Smooth muscle cell (in vitro differentiated cells): ENCODE measurements around the gene EYA4. TPM values are rescaled to one million over a fixed set of nuclear protein-coding genes. Genes with fewer than 3 reads are reported as not detected.

Experiments used
- DNase-seq: peaks from one replicate; lab custom pipeline; 2025; ENCODE audit not compliant: unreplicated experiment; lab: John Stamatoyannopoulos, UW
- H2AFZ ChIP-seq: fragments of 200-600 bp; sonication (generic); 2 replicates; pipeline ENCODE4 v1.6.0; 2016; ENCODE audit warnings: antibody characterized with exemption, low read depth, mild to moderate bottlenecking
- H3F3A ChIP-seq: fragments of 200-600 bp; sonication (generic); 2 replicates; pipeline ENCODE4 v1.6.0; 2017; ENCODE audit warnings: antibody characterized with exemption, low read depth
- H3K27ac ChIP-seq: fragments of 200-600 bp; sonication (generic); 2 replicates; pipeline ENCODE4 v1.5.1; 2016; ENCODE audit warnings: low read depth, mild to moderate bottlenecking
- H3K27me3 ChIP-seq: fragments of 200-600 bp; sonication (generic); 2 replicates; pipeline ENCODE4 v1.6.1; 2016; ENCODE audit warnings: low read depth, mild to moderate bottlenecking
- H3K36me3 ChIP-seq: fragments of 200-600 bp; sonication (generic); 2 replicates; pipeline ENCODE4 v1.5.1; 2016; ENCODE audit warnings: low read depth
- H3K4me1 ChIP-seq: fragments of 200-600 bp; sonication (generic); 2 replicates; pipeline ENCODE4 v1.5.1; 2016; ENCODE audit warnings: low read depth
- H3K4me2 ChIP-seq: fragments of 200-600 bp; sonication (generic); 2 replicates; pipeline ENCODE4 v1.6.0; 2016; ENCODE audit warnings: mild to moderate bottlenecking
- H3K4me3 ChIP-seq: fragments of 200-600 bp; sonication (generic); 2 replicates; pipeline ENCODE4 v1.5.1; 2016; ENCODE audit warnings: mild to moderate bottlenecking
- H3K79me2 ChIP-seq: fragments of 200-600 bp; sonication (generic); 2 replicates; pipeline ENCODE4 v1.6.0; 2016; ENCODE audit warnings: low read depth, mild to moderate bottlenecking
- H3K9ac ChIP-seq: fragments of 200-600 bp; sonication (generic); 2 replicates; pipeline ENCODE4 v1.6.0; 2016; ENCODE audit warnings: low read depth
- H3K9me3 ChIP-seq: fragments of 200-600 bp; sonication (generic); replicated peaks from 2 replicates; pipeline ENCODE4 v1.5.1; 2016; ENCODE audit warnings: low read depth
- H4K20me1 ChIP-seq: fragments of 200-600 bp; sonication (generic); 2 replicates; pipeline ENCODE4 v1.6.0; 2016; ENCODE audit warnings: low read depth
- WGBS: methylation state at CpG from one replicate; pipeline ENCODE4 v1.1.7; 2016; ENCODE audit warnings: low lambda C conversion rate; 5-methylcytosine and 5-hydroxymethylcytosine counted together
- polyA plus RNA-seq: library from polyadenylated mRNA; unstranded; fragments of >200 nt; fragmentation: Nextera tagmentation; extraction: Ambion mirVana; gene quantifications from 2 replicates; pipeline ENCODE4 v1.2.1, GENCODE V29; 2016
- total RNA-seq: library from RNA; depleted of rRNA; stranded (reverse); fragments of >200 nt; gene quantifications from 2 replicates; pipeline ENCODE4 v1.2.3, GENCODE V29; 2014
- TF ChIP-seq, protein P1 (sequence below): fragments of 200-600 bp; sonication (generic); IDR thresholded peaks from 2 replicates; pipeline ENCODE4 v1.5.1; 2017; ENCODE audit warnings: borderline replicate concordance, mild to moderate bottlenecking, antibody characterized with exemption; ENCODE audit not compliant: insufficient read depth, poor library complexity, severe bottlenecking

EYA4 gene
- total and polyA plus RNA-seq, 2 experiments from 2014 or later = 1.3 TPM; not detected in 1

DNA sequence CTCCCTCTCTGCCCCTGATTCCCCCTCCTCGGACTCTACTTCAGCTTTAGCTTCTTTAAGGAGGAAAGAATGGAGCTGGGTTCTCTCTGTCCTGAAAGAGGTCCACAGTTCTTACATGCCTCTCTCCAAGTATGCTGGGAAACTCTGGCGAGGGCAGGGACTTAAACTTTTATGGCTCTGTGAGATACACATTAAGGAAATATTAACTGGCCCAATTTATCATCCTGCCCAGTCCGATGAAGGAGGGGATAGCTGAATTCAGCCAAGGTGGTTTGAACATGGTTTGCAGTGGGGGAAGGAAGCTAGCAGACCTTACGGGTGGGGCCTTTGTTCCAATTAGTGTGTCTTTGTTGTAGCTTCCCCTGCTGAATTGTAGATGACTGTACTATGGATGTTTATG is 121.7 kb downstream of the EYA4 start:
- Histone ChIP-seq H3K4me1 (no peaks in the 10 kb centered on the region), H3K79me2 (no peaks in the 10 kb centered on the region), H3K36me3 (no peaks in the 10 kb centered on the region), H3K9me3 (no peaks in the 10 kb centered on the region), H3K4me2 (no peak overlapping the region), H3K27me3 (peaks cover 14% of the 10 kb centered on the region), H3K4me3 (no peak overlapping the region), H3F3A (no peaks in the 10 kb centered on the region), H3K27ac (no peak overlapping the region), H2AFZ (no peak overlapping the region), H3K9ac (no peak overlapping the region), H4K20me1 (no peaks in the 10 kb centered on the region)
- 94% methylated on average over 4 of the region's 4 CpGs for WGBS
- no peak for DNase-seq
- TF ChIP-seq, protein P1, sequence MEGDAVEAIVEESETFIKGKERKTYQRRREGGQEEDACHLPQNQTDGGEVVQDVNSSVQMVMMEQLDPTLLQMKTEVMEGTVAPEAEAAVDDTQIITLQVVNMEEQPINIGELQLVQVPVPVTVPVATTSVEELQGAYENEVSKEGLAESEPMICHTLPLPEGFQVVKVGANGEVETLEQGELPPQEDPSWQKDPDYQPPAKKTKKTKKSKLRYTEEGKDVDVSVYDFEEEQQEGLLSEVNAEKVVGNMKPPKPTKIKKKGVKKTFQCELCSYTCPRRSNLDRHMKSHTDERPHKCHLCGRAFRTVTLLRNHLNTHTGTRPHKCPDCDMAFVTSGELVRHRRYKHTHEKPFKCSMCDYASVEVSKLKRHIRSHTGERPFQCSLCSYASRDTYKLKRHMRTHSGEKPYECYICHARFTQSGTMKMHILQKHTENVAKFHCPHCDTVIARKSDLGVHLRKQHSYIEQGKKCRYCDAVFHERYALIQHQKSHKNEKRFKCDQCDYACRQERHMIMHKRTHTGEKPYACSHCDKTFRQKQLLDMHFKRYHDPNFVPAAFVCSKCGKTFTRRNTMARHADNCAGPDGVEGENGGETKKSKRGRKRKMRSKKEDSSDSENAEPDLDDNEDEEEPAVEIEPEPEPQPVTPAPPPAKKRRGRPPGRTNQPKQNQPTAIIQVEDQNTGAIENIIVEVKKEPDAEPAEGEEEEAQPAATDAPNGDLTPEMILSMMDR = no peak

DNA sequence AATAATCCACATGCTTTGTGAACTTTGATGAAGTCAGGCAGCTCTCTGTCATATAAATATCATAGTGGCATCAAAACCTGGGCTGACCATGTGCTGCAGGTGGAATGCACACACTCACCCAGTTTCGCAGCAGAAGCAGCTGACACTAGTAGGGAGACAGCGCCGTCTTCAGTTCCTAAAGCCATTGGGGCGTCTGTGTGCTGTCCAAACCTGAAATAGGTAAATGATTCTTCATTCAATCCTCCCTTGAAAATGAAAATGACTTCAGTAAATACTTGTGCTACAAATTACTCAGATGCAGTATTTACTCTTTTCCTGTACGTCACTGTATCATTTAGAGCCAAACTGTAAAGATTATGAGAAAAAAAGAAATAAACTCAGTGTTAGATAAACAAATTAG is 127.5 kb downstream of the EYA4 start:
- no peak overlapping the region for H3K27ac ChIP-seq
- TF ChIP-seq, protein P1 = no peak
- DNase-seq = no peak
- 72% methylated on average over 5 of the region's 5 CpGs for WGBS
- H3K27me3 ChIP-seq = peaks cover 23% of the 10 kb centered on the region
- H3K4me3 ChIP-seq = no peak overlapping the region
- H3K4me1 ChIP-seq = no peaks in the 10 kb centered on the region
- H3K9me3 ChIP-seq = no peaks in the 10 kb centered on the region
- H3K9ac ChIP-seq = no peak overlapping the region
- no peaks in the 10 kb centered on the region for H3F3A ChIP-seq
- no peak overlapping the region for H3K4me2 ChIP-seq
- no peaks in the 10 kb centered on the region for H4K20me1 ChIP-seq
- H3K79me2 ChIP-seq = no peaks in the 10 kb centered on the region
- H3K36me3 ChIP-seq = no peaks in the 10 kb centered on the region
- H2AFZ ChIP-seq = no peak overlapping the region

DNA sequence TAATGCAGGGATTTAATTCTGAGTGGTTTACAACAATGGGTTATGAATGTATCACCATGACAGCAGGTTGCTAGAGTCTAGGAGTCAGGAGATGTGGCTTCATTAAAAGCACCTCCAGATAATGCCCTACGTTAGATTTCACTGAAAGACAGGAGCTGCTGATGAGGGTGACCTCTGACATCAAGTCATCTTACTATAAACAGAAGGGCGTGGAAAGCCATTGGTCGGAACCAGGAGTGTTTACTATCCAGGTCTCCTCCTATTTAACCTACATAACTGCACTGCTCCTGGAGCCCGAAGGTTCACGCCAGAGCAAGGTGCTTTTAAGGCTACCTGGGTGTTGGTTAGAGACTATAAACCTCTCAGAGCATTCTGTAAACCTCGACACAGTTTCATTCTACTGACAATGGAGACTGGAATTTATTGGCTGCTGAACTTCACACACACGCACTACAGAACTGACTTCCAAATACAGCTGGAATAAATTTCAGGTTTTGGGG is 128.7 kb downstream of the EYA4 start:
- Histone ChIP-seq H3K79me2 (no peaks in the 10 kb centered on the region), H3K27ac (no peak overlapping the region), H4K20me1 (no peaks in the 10 kb centered on the region), H3K4me3 (no peak overlapping the region), H3F3A (no peaks in the 10 kb centered on the region), H3K36me3 (no peaks in the 10 kb centered on the region), H2AFZ (no peak overlapping the region), H3K9me3 (no peaks in the 10 kb centered on the region), H3K4me1 (no peaks in the 10 kb centered on the region), H3K27me3 (peaks cover 23% of the 10 kb centered on the region), H3K9ac (no peak overlapping the region), H3K4me2 (no peak overlapping the region)
- no peak for DNase-seq
- TF ChIP-seq, protein P1 = no peak
- 76% methylated on average over 7 of the region's 7 CpGs for WGBS

DNA sequence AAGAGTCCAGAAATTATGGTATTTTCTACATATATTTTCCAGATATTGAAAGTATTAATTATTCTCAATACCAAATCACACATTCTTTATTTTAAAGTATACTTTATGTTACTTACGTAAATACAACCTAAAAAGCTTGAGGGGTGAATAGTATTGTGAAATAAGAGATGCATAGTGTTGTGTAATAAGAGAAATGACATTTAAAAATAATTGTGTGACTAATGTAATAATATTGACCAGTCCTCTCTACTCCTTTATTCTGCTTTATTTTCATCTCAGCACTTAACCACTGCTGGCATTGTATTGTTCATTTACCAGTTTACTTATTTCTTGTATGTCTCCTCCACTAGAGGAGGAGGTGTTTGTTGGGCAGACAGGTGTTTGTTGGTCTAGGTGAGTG is 135.6 kb downstream of the EYA4 start:
- H4K20me1 ChIP-seq = no peaks in the 10 kb centered on the region
- no peaks in the 10 kb centered on the region for H3K9me3 ChIP-seq
- no peak overlapping the region for H3K27ac ChIP-seq
- no peak overlapping the region for H3K9ac ChIP-seq
- H3K4me2 ChIP-seq = no peak overlapping the region
- no peaks in the 10 kb centered on the region for H3K79me2 ChIP-seq
- TF ChIP-seq, protein P1 = no peak
- H3K4me3 ChIP-seq = no peak overlapping the region
- peaks cover 20% of the 10 kb centered on the region for H3K27me3 ChIP-seq
- no peaks in the 10 kb centered on the region for H3F3A ChIP-seq
- H2AFZ ChIP-seq = no peak overlapping the region
- 93% methylated on average over 1 of the region's 1 CpG for WGBS
- no peaks in the 10 kb centered on the region for H3K36me3 ChIP-seq
- no peak for DNase-seq
- no peaks in the 10 kb centered on the region for H3K4me1 ChIP-seq
